H1 (cell line): ENCODE data around the gene EGFL6. TPM values are rescaled to one million over a fixed set of nuclear protein-coding genes. Genes with fewer than 3 reads are reported as not detected.

ENCODE experiments used
- CTCF ChIA-PET: fragments of 300-600 bp; sonication (Branson Sonifier 250); formaldehyde crosslinking; loops from one replicate; lab custom pipeline; 2021; ENCODE audit not compliant: partially characterized antibody; lab: Charles Lee
- POLR2A ChIA-PET: fragments of 300-600 bp; sonication (Branson Sonifier 250); formaldehyde crosslinking; loops from one replicate; lab custom pipeline; 2021; ENCODE audit warnings: inconsistent platforms; ENCODE audit not compliant: partially characterized antibody; lab: Charles Lee
- DNase-seq, 2 experiments: peaks; one replicate each; pipeline versions ENCODE4 v3.0.0 to v3.0.0-alpha.2; 2010 to 2022; ENCODE audit warnings: low spot score in 2 of 2, low read depth in 1 of 2, mixed read lengths in 1 of 2
- FAIRE-seq: peaks from 2 replicates; lab custom pipeline; 2011; peaks lifted over from hg19 to GRCh38; lab: Jason Lieb, UNC
- H2AFZ ChIP-seq: 2 replicates; pipeline ENCODE4 v1.8.1; 2012; ENCODE audit warnings: low read length, inconsistent platforms
- H2AK5ac ChIP-seq: 2 replicates; pipeline ENCODE4 v1.6.1; 2013; ENCODE audit warnings: low read depth, low read length
- H2BK120ac ChIP-seq: replicated peaks from 2 replicates; pipeline ENCODE3; 2013; ENCODE audit warnings: low read depth, low read length, inconsistent platforms
- H2BK12ac ChIP-seq: 2 replicates; pipeline ENCODE4 v1.6.1; 2013; ENCODE audit warnings: low read depth, low read length
- H2BK15ac ChIP-seq: 2 replicates; pipeline ENCODE4 v1.6.1; 2013; ENCODE audit warnings: low read length
- H2BK20ac ChIP-seq: 2 replicates; pipeline ENCODE4 v1.6.1; 2013; ENCODE audit warnings: low read length
- H2BK5ac ChIP-seq: 2 replicates; pipeline ENCODE4 v1.6.1; 2013; ENCODE audit warnings: low read depth, low read length
- H3K14ac ChIP-seq: 2 replicates; pipeline ENCODE4 v1.6.1; 2013; ENCODE audit warnings: inconsistent platforms; ENCODE audit not compliant: insufficient read length
- H3K18ac ChIP-seq: 2 replicates; pipeline ENCODE4 v1.6.1; 2013; ENCODE audit warnings: low read length; ENCODE audit errors: extremely low read depth
- H3K23ac ChIP-seq: 2 replicates; pipeline ENCODE4 v1.6.1; 2013; ENCODE audit warnings: inconsistent platforms; ENCODE audit not compliant: insufficient read length
- H3K23me2 ChIP-seq: 2 replicates; pipeline ENCODE4 v1.6.1; 2013; ENCODE audit warnings: low read depth, low read length
- H3K27ac ChIP-seq: 2 replicates; pipeline ENCODE4 v1.6.1; 2011; ENCODE audit warnings: low read depth, low read length, inconsistent platforms
- H3K27me3 ChIP-seq, 4 experiments: replicated peaks in 1 of 4; 1 replicate in 1 of 4; 2 replicates in 3 of 4; pipeline versions ENCODE4 v1.6.1 to v1.8.1; 2011 to 2013; ENCODE audit warnings: low read length in 3 of 4, mild to moderate bottlenecking in 3 of 4, inconsistent platforms in 2 of 4, mixed read lengths in 2 of 4, moderate library complexity in 1 of 4; ENCODE audit not compliant: control insufficient read depth in 3 of 4, insufficient read depth in 3 of 4; ENCODE audit errors: extremely low read depth in 1 of 4
- H3K36me3 ChIP-seq, 4 experiments: 2 replicates each; pipeline versions ENCODE4 v1.6.1 to v1.8.1; 2011 to 2013; ENCODE audit warnings: mild to moderate bottlenecking in 4 of 4, low read length in 3 of 4, moderate library complexity in 2 of 4, control low read depth in 1 of 4, inconsistent platforms in 1 of 4; ENCODE audit not compliant: insufficient read depth in 4 of 4, control insufficient read depth in 2 of 4
- H3K4ac ChIP-seq: replicated peaks from 2 replicates; pipeline ENCODE3; 2013; ENCODE audit warnings: low read length, low read depth, mixed read lengths, inconsistent platforms; ENCODE audit not compliant: insufficient read length
- H3K4me1 ChIP-seq, 4 experiments: replicated peaks in 1 of 4; 1 replicate in 1 of 4; 2 replicates in 3 of 4; pipeline versions ENCODE4 v1.6.1 to v1.8.1; 2011 to 2013; ENCODE audit warnings: low read length in 3 of 4, inconsistent platforms in 2 of 4, mixed read lengths in 1 of 4; ENCODE audit not compliant: insufficient read depth in 4 of 4, control insufficient read depth in 3 of 4
- H3K4me2 ChIP-seq, 2 experiments: 2 replicates each; pipeline versions ENCODE4 v1.6.1 to v1.8.1; 2011 to 2013; ENCODE audit warnings: low read depth in 2 of 2, low read length in 2 of 2, control low read depth in 1 of 2, inconsistent platforms in 1 of 2, mild to moderate bottlenecking in 1 of 2; ENCODE audit not compliant: insufficient read depth in 1 of 2
- H3K4me3 ChIP-seq, 4 experiments: fragments of 200-600, 300-600 bp in 1 of 4; sonication (generic), shearing (Covaris generic), sonication (Bioruptor Twin) in 1 of 4; 2 replicates each; pipeline versions ENCODE4 v1.5.1 to v1.8.1; 2011 to 2016; ENCODE audit warnings: low read length in 4 of 4, low read depth in 3 of 4, control low read depth in 2 of 4, inconsistent platforms in 2 of 4, mild to moderate bottlenecking in 2 of 4, mixed read lengths in 1 of 4, moderate library complexity in 1 of 4; ENCODE audit not compliant: insufficient read depth in 2 of 4; ENCODE audit errors: extremely low read depth in 1 of 4
- H3K56ac ChIP-seq: replicated peaks from 2 replicates; pipeline ENCODE3; 2013; ENCODE audit warnings: low read depth, mild to moderate bottlenecking, mixed read lengths, low read length, inconsistent platforms; ENCODE audit not compliant: insufficient read length
- H3K79me1 ChIP-seq: 2 replicates; pipeline ENCODE4 v1.6.1; 2013; ENCODE audit warnings: low read depth, low read length, control low read depth
- H3K79me2 ChIP-seq, 2 experiments: 2 replicates each; pipeline versions ENCODE4 v1.6.1 to v1.8.1; 2012 to 2013; ENCODE audit warnings: low read length in 2 of 2, mild to moderate bottlenecking in 2 of 2, inconsistent platforms in 1 of 2; ENCODE audit not compliant: insufficient read depth in 2 of 2, control insufficient read depth in 1 of 2
- H3K9ac ChIP-seq, 4 experiments: replicated peaks in 1 of 4; 1 replicate in 1 of 4; 2 replicates in 3 of 4; pipeline versions ENCODE4 v1.6.1 to v1.8.1; 2011 to 2013; ENCODE audit warnings: low read depth in 3 of 4, low read length in 3 of 4, control low read depth in 2 of 4, mild to moderate bottlenecking in 2 of 4, moderate library complexity in 2 of 4, inconsistent platforms in 1 of 4; ENCODE audit errors: extremely low read depth in 1 of 4
- H3K9me3 ChIP-seq, 2 experiments: 2 replicates each; pipeline versions ENCODE4 v1.6.1 to v1.8.1; 2012 to 2013; ENCODE audit warnings: mild to moderate bottlenecking in 2 of 2, moderate library complexity in 2 of 2, control low read depth in 1 of 2, inconsistent platforms in 1 of 2, low read depth in 1 of 2, low read length in 1 of 2, mixed read lengths in 1 of 2; ENCODE audit not compliant: insufficient read depth in 2 of 2
- H4K20me1 ChIP-seq, 2 experiments: replicated peaks in 1 of 2; 2 replicates each; pipeline versions ENCODE3 to v1.8.1; 2011 to 2013; ENCODE audit warnings: inconsistent platforms in 2 of 2, low read length in 2 of 2, mild to moderate bottlenecking in 1 of 2; ENCODE audit not compliant: insufficient read depth in 2 of 2, control insufficient read depth in 1 of 2
- H4K5ac ChIP-seq: 2 replicates; pipeline ENCODE4 v1.6.1; 2013; ENCODE audit warnings: low read length, low read depth, mixed read lengths, inconsistent platforms; ENCODE audit not compliant: insufficient read length
- H4K8ac ChIP-seq: 2 replicates; pipeline ENCODE4 v1.8.0; 2013; ENCODE audit warnings: mild to moderate bottlenecking, moderate library complexity, low read length, inconsistent platforms; ENCODE audit not compliant: insufficient read depth; ENCODE audit errors: extremely low read depth
- H4K91ac ChIP-seq: replicated peaks from 2 replicates; pipeline ENCODE3; 2013; ENCODE audit warnings: low read length, mixed read lengths, inconsistent platforms; ENCODE audit not compliant: insufficient read length
- BCL11A ChIP-seq, 2 experiments: IDR thresholded peaks; one replicate each; pipeline ENCODE4 v1.6.1; 2011; ENCODE audit warnings: low read depth in 2 of 2, low read length in 2 of 2, mild to moderate bottlenecking in 2 of 2
- BRCA1 ChIP-seq: IDR thresholded peaks from 2 replicates; pipeline ENCODE4 v1.6.1; 2012; ENCODE audit warnings: low read depth, low read length, improper control_type of control experiment
- CEBPB ChIP-seq: IDR thresholded peaks from 2 replicates; pipeline ENCODE4 v1.6.1; 2012; ENCODE audit warnings: low read depth, low read length
- CHD1 ChIP-seq: IDR thresholded peaks from 2 replicates; pipeline ENCODE4 v1.6.1; 2012; ENCODE audit warnings: low read depth, low read length, improper control_type of control experiment
- E2F6 ChIP-seq: IDR thresholded peaks from 2 replicates; pipeline ENCODE4 v1.6.1; 2012; ENCODE audit warnings: inconsistent platforms
- JUN ChIP-seq: IDR thresholded peaks from 2 replicates; pipeline ENCODE4 v1.6.1; 2011; ENCODE audit warnings: low read depth, mild to moderate bottlenecking, improper control_type of control experiment, low read length
- KDM1A ChIP-seq: fragments of 200-600, 300-600 bp; sonication (generic); IDR thresholded peaks from 2 replicates; pipeline ENCODE4 v1.7.1; 2016; ENCODE audit warnings: mild to moderate bottlenecking, low read length, borderline replicate concordance
- KDM5A ChIP-seq: fragments of 200-600 bp; IDR thresholded peaks from 2 replicates; pipeline ENCODE4 v1.7.1; 2012; ENCODE audit warnings: mild to moderate bottlenecking, low read length, inconsistent platforms, mixed read lengths
- POU5F1 ChIP-seq: IDR thresholded peaks from 2 replicates; pipeline ENCODE4 v1.6.1; 2011; ENCODE audit warnings: low read depth, mild to moderate bottlenecking, low read length, moderate library complexity
- RBBP5 ChIP-seq: IDR thresholded peaks from 2 replicates; pipeline ENCODE4 v1.7.1; 2012; ENCODE audit warnings: low read depth, mild to moderate bottlenecking, inconsistent platforms, low read length, moderate library complexity, borderline replicate concordance
- RXRA ChIP-seq: IDR thresholded peaks from 2 replicates; pipeline ENCODE4 v1.6.1; 2011; ENCODE audit warnings: low read depth, mild to moderate bottlenecking, low read length, moderate library complexity; ENCODE audit not compliant: insufficient read depth
- SP1 ChIP-seq: IDR thresholded peaks from 2 replicates; pipeline ENCODE4 v1.6.1; 2011; ENCODE audit warnings: low read depth, low read length
- TEAD4 ChIP-seq: IDR thresholded peaks from 2 replicates; pipeline ENCODE4 v1.6.1; 2012; ENCODE audit warnings: low read depth, low read length, inconsistent platforms, mixed read lengths
- WGBS, 2 experiments: shearing (Covaris generic) in 1 of 2; methylation state at CpG; one replicate each; pipeline versions ENCODE4 v1.1.6 to v1.1.7; 2013 to 2015; ENCODE audit warnings: low lambda C conversion rate in 2 of 2, mixed read lengths in 2 of 2, inconsistent platforms in 1 of 2, low coverage in 1 of 2, missing lambda C conversion rate in 1 of 2; ENCODE audit not compliant: insufficient replicate concordance in 2 of 2, insufficient coverage in 1 of 2, insufficient read length in 1 of 2; ENCODE audit errors: extremely low coverage in 1 of 2, missing lambda C conversion rate in 1 of 2; 5-methylcytosine and 5-hydroxymethylcytosine counted together
- polyA plus RNA-seq, 7 experiments: library from polyadenylated mRNA; depleted of rRNA in 3 of 7; stranded (reverse) in 5 of 7; unstranded in 2 of 7; fragments of >200 nt in 5 of 7; fragments of 200-250 nt in 2 of 7; gene quantifications; 1 replicate in 5 of 7; 2 replicates in 1 of 7; 4 replicates in 1 of 7; pipeline versions ENCODE4 v1.2.1 to v1.2.3, GENCODE V29; 2011 to 2013; ENCODE audit warnings: missing spikeins in 2 of 7, mixed read lengths in 2 of 7
- total RNA-seq: library from RNA; stranded (reverse); fragmentation: NEBNext Ultra II Directional; extraction: Animal tissue kit (Norgen Biotek cat#: 25700); gene quantifications from 2 replicates; pipeline ENCODE4 v1.2.1, GENCODE V29; 2021

The EGFL6 gene
- total and polyA plus RNA-seq, 2 of the 8 experiments (the other 6 are each of a cell fraction or from before 2014, with no cell fraction given): 0.93 to 1.1 TPM

- H3K4me1 ChIP-seq: peaks cover 0 to 3% (median 0%) of the 10 kb centered on the region in 4 experiments; a peak in 2 of 7 replicates
- no peaks in the 10 kb centered on the region for H3K79me1 ChIP-seq
- no peak overlapping the region for H4K8ac ChIP-seq
- no peak overlapping the region for H2AK5ac ChIP-seq
- no peak overlapping the region for H3K56ac ChIP-seq
- no peak overlapping the region for H2BK15ac ChIP-seq
- ChIA-PET POLR2A (interaction anchor here (1.2 to 1.4 kb wide), 2 partner anchors 84 to 85 kb away, joined by 3 to 4 read pairs; partner anchors contain the start of gene TRAPPC2), CTCF (interaction anchor here (0.6 to 1.5 kb wide), 3 partner anchors 36 to 143 kb away, joined by 3 to 5 read pairs (median 3); no protein-coding TSS in a partner anchor)
- no peak overlapping the region for H3K23ac ChIP-seq
- H2BK12ac ChIP-seq: no peak overlapping the region
- H3K4me2 ChIP-seq: no peak overlapping the region
- H4K20me1 ChIP-seq: no peaks in the 10 kb centered on the region
- no peak overlapping the region for H3K27ac ChIP-seq
- no peak overlapping the region for H3K14ac ChIP-seq
- H3K23me2 ChIP-seq: peaks cover 4% of the 10 kb centered on the region; the same call in 1 of the 2 replicates
- no peak overlapping the region for H3K4ac ChIP-seq
- no peak overlapping the region for H3K4me3 ChIP-seq
- H3K27me3 ChIP-seq: no peaks in the 10 kb centered on the region
- no peak for DNase-seq
- H4K91ac ChIP-seq: no peak overlapping the region
- no peak overlapping the region for H2BK120ac ChIP-seq
- no peak overlapping the region for H3K9ac ChIP-seq
- no peak overlapping the region for H2BK20ac ChIP-seq
- WGBS, 2 experiments: 91% methylated on average over 1 of the region's 1 CpG; no CpG with 5 or more reads in 1 of the 2 experiments
- H3K36me3 ChIP-seq: no peaks in the 10 kb centered on the region
- FAIRE-seq: no peak
- no peaks in the 10 kb centered on the region for H3K79me2 ChIP-seq
- no peak overlapping the region for H4K5ac ChIP-seq
- H2BK5ac ChIP-seq: no peak overlapping the region
- no peak overlapping the region for H2AFZ ChIP-seq
- no peak overlapping the region for H3K18ac ChIP-seq
- no peaks in the 10 kb centered on the region for H3K9me3 ChIP-seq
- TF ChIP-seq BCL11A (IDR thresholded peaks at IDR 0.05; ENCODE audit: low read depth in 2 of 2, low read length in 2 of 2) (no peak), CEBPB (no peak), RXRA (no peak), E2F6 (no peak), BRCA1 (no peak), CHD1 (no peak), KDM5A (no peak), JUN (no peak), TEAD4 (no peak), POU5F1 (no peak), SP1 (no peak), KDM1A (no peak), RBBP5 (no peak)
Observed at GRCh38 chrX:13650318-13650717, 80.9 kb downstream of the EGFL6 start.
